Kidney (tissue), 14 donors: Measurements from ENCODE around the gene MTARC1. TPM values are rescaled to one million over a fixed set of nuclear protein-coding genes. Genes with fewer than 3 reads are reported as not detected.

Source experiments
- DNase-seq, 5 donors: peaks; one replicate each; pipeline ENCODE4 v3.0.0-alpha.2; 2013 to 2020
- FAIRE-seq: peaks from 2 replicates; lab custom pipeline; 2012; peaks lifted over from hg19 to GRCh38; lab: Jason Lieb, UNC
- H3K27ac ChIP-seq, 2 donors: one replicate each; pipeline ENCODE4 v1.7.0; 2013; ENCODE audit warnings: low read depth in 2 of 2, low read length in 2 of 2, inconsistent platforms in 1 of 2
- H3K27me3 ChIP-seq: one replicate; pipeline ENCODE4 v1.7.1; 2013; ENCODE audit warnings: low read length, inconsistent platforms; ENCODE audit not compliant: control insufficient read depth, insufficient read depth
- H3K36me3 ChIP-seq, 3 donors: one replicate each; pipeline versions ENCODE4 v1.7.0 to v1.7.1; 2013; ENCODE audit warnings: low read length in 3 of 3, control low read depth in 1 of 3, inconsistent platforms in 1 of 3; ENCODE audit not compliant: insufficient read depth in 3 of 3, control insufficient read depth in 2 of 3
- H3K4me1 ChIP-seq, 3 donors: one replicate each; pipeline versions ENCODE4 v1.7.0 to v1.7.1; 2013; ENCODE audit warnings: low read length in 3 of 3, inconsistent platforms in 1 of 3, low read depth in 1 of 3; ENCODE audit not compliant: control insufficient read depth in 2 of 3, insufficient read depth in 2 of 3
- H3K4me3 ChIP-seq, 3 donors: one replicate each; pipeline versions ENCODE4 v1.7.0 to v1.8.1; 2013; ENCODE audit warnings: low read length in 3 of 3, control low read depth in 1 of 3, inconsistent platforms in 1 of 3
- H3K9ac ChIP-seq, 3 donors: one replicate each; pipeline versions ENCODE4 v1.7.0 to v1.7.1; 2013; ENCODE audit warnings: low read length in 3 of 3, control low read depth in 1 of 3, inconsistent platforms in 1 of 3
- H3K9me3 ChIP-seq, 3 donors: one replicate each; pipeline versions ENCODE4 v1.7.0 to v1.7.1; 2013; ENCODE audit warnings: low read length in 3 of 3, control low read depth in 1 of 3, inconsistent platforms in 1 of 3; ENCODE audit not compliant: control insufficient read depth in 2 of 3, insufficient read depth in 1 of 3
- CTCF ChIP-seq: IDR thresholded peaks from 3 replicates; pipeline ENCODE4 v1.5.1; 2012; ENCODE audit warnings: mild to moderate bottlenecking, moderate library complexity, borderline replicate concordance; ENCODE audit not compliant: insufficient read depth; ENCODE audit errors: extremely low read depth
- intact Hi-C: fragments of 100-400 bp; cut with DNase I; formaldehyde crosslinking; loops from one replicate; pipeline ENCODE4 v1.11.1; 2022
- polyA plus RNA-seq: library from polyadenylated mRNA; stranded (reverse); fragments of 350-450 nt; fragmentation: Illumina TruSeq; extraction: RNeasy Lipid Tissue Mini Kit (QIAGEN cat#74804); gene quantifications from one replicate; pipeline ENCODE4 v1.2.3, GENCODE V29; 2014; ENCODE audit warnings: low read depth, low replicate concordance; ENCODE audit not compliant: insufficient read depth
- total RNA-seq: library from RNA; stranded (reverse); fragmentation: NEBNext Ultra II Directional; extraction: Animal tissue kit (Norgen Biotek cat#: 25700); gene quantifications from one replicate; pipeline ENCODE4 v1.2.1, GENCODE V29; 2021
- donor health status: control.
- donor health status: control.
- donor health status: control.
- donor health status: control.
- donor health status: control.
- donor health status: DM: yes; HTN: yes; CAD: no.
- donor health status: Normal renal cell carcinoma (clear cell type).

MTARC1 gene
- total and polyA plus RNA-seq, 2 donors from 2014 or later: 6.8 to 11.0 TPM

- intact Hi-C loops: no loop called here
- Histone ChIP-seq H3K4me3 (no peak overlapping the region), H3K9ac (no peak overlapping the region), H3K9me3 (no peaks in the 10 kb centered on the region), H3K27me3 (no peaks in the 10 kb centered on the region), H3K4me1 (peaks cover 0 to 2% (median 0%) of the 10 kb centered on the region in 3 donors), H3K36me3 (peaks cover 0 to 10% (median 0%) of the 10 kb centered on the region in 3 donors), H3K27ac (no peak overlapping the region)
- TF ChIP-seq CTCF: no peak
- DNase-seq (no peak), FAIRE-seq (no peak)
Observed at GRCh38 chr1:220811695-220812094, 25.0 kb downstream of the MTARC1 start.

DNA sequence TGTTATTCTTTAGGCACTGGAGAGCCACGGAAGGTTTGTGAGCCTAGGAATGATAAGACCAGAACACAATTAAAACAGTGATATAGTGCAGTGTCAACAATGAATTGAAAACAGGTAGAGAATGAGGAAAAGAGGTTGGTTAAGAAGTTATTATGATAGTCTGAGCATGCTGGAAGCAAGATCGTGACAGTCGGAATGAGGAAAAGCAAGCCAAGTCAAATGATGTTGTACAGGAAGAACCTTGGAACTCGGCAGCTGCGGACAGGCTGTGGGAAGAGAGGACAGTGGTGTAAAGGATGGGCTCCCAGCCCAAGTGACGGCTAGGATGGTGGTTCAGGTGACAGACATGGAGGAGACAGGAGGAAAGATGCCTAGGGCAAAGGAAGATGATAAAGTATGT lies 25.6 kb downstream of the MTARC1 start:
- peaks cover 0 to 2% (median 0%) of the 10 kb centered on the region in 3 donors for H3K4me1 ChIP-seq
- no peak overlapping the region for H3K27ac ChIP-seq
- no peak for DNase-seq
- peaks cover 0 to 10% (median 0%) of the 10 kb centered on the region in 3 donors for H3K36me3 ChIP-seq
- no peak overlapping the region for H3K9ac ChIP-seq
- H3K27me3 ChIP-seq: no peaks in the 10 kb centered on the region
- no peak for FAIRE-seq
- TF ChIP-seq CTCF: no peak
- H3K9me3 ChIP-seq: no peaks in the 10 kb centered on the region
- intact Hi-C loops: no loop called here
- H3K4me3 ChIP-seq: no peak overlapping the region

DNA sequence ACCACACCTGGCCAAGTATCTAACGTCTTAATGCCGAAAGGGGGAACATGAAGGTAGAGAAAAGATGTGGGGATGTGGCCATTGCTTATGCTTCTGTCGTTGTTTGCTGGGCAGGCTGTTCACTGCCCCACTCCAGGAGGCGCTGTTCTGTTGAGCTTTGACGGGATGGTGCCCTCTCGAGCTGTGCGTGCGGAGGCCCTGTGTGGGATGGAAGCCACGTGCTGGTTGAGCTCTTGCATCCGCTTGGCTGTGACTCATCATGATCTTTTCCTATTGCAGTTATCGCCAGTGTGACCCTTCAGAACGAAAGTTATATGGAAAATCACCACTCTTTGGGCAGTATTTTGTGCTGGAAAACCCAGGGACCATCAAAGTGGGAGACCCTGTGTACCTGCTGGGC lies 26.3 kb downstream of the MTARC1 start:
- Histone ChIP-seq H3K27me3 (no peaks in the 10 kb centered on the region), H3K4me1 (peaks cover 0 to 2% (median 0%) of the 10 kb centered on the region in 3 donors), H3K9ac (no peak overlapping the region), H3K27ac (no peak overlapping the region), H3K9me3 (no peaks in the 10 kb centered on the region), H3K4me3 (no peak overlapping the region), H3K36me3 (peaks cover 0 to 10% (median 0%) of the 10 kb centered on the region in 3 donors)
- FAIRE-seq (no peak), DNase-seq (no peak)
- TF ChIP-seq CTCF: no peak
- intact Hi-C loops: no loop called here

- Histone ChIP-seq H3K4me1 (no peaks in the 10 kb centered on the region), H3K36me3 (peaks cover 0 to 10% (median 0%) of the 10 kb centered on the region in 3 donors), H3K27ac (no peak overlapping the region), H3K9ac (no peak overlapping the region), H3K9me3 (no peaks in the 10 kb centered on the region), H3K4me3 (no peak overlapping the region), H3K27me3 (no peaks in the 10 kb centered on the region)
- FAIRE-seq (no peak), DNase-seq (no peak)
- intact Hi-C loops: no loop called here
- TF ChIP-seq CTCF: no peak
Observed at GRCh38 chr1:220815409-220815808, 28.7 kb downstream of the MTARC1 start.
